GM21390 (cell line): ENCODE measurements around the gene TRPV2.

ENCODE experiments used
- ATAC-seq: cut with Tn5 transposase; IDR thresholded peaks from one replicate; pipeline ENCODE4 v1.9.1; 2021; ENCODE audit not compliant: unreplicated experiment

TRPV2 gene

DNA sequence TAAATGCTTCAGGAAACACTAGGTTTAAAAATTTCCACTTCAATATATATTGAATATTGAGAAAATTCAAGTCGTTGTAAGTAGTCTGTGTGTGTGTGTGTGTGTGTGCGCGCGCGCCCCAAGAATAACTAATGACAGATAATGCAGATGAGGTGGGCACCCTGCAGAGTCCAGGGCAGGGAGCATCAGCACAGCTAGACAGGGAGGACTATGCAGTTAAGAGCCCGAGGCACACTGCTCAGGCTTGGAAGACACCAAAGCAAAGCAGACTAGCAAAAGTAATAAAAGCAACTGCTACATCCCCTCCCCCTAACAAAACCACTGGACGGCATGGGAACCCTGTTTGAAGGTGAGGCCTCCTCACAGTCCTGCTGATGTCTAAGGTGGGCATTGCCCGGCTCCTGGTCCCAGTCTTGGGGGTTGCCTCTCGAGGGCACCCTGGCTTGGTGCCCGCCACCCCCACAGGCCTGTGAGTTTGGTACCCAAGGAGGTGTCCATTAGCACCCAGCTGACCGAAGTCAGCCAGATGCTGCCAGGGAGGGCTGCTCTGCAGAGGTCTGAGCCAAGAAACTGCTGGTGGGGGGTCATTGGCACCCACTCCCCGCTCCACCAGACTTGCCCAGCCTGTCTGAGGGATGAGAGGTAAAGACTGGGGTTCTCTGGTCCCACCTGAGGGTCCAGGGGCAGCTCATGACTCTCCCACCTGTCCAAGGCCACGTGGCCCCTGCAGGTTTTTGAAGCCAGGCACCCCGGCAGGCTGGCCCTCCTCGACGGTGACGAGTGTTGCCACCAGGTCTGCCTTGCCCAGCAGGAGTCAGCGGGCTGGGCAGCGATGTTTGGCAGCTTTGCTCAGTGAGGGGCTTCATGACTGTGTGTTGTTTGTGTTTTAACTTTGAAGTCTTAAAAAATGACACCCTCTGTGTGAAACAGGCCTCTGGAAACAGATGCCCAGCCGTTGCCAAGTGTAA is 58.0 kb downstream of the TRPV2 start:
- ATAC-seq, result no peak

GRCh38 chr17:16474012-16474725 is 58.8 kb downstream of the TRPV2 start:
- ATAC-seq, result no peak

- no peak for ATAC-seq
Observed at GRCh38 chr17:16475179-16475704, 59.9 kb downstream of the TRPV2 start.

GRCh38 chr17:16477255-16477654 is 61.9 kb downstream of the TRPV2 start:
- no peak for ATAC-seq

- no peak for ATAC-seq
Observed at GRCh38 chr17:16477666-16478065, 62.3 kb downstream of the TRPV2 start.

DNA sequence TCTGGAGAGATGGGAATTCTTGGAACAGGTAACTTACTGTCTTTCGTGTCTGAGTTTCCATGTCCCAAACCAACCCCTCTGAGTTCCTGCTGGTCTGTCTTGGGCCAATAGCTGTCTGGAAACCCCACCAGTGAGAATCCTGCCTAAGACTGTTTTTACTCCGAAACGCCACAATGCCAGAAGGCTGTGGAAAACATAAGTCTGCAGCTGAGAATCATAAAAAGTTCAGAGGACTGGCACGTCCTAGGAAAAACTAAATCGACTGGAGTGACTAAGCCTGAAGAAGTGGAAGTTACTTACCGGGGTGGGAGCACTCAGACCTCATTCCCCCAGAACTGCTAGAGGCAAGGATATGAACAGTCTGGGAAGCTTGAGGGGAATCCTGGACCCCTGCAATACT is 63.3 kb downstream of the TRPV2 start:
- ATAC-seq, result no peak

- ATAC-seq, result no peak
Observed at GRCh38 chr17:16479264-16479663, 63.9 kb downstream of the TRPV2 start.

- ATAC-seq, result no peak
Observed at GRCh38 chr17:16480995-16481394, 65.6 kb downstream of the TRPV2 start.

GRCh38 chr17:16482253-16482652 is 66.9 kb downstream of the TRPV2 start:
- ATAC-seq, result no peak

DNA sequence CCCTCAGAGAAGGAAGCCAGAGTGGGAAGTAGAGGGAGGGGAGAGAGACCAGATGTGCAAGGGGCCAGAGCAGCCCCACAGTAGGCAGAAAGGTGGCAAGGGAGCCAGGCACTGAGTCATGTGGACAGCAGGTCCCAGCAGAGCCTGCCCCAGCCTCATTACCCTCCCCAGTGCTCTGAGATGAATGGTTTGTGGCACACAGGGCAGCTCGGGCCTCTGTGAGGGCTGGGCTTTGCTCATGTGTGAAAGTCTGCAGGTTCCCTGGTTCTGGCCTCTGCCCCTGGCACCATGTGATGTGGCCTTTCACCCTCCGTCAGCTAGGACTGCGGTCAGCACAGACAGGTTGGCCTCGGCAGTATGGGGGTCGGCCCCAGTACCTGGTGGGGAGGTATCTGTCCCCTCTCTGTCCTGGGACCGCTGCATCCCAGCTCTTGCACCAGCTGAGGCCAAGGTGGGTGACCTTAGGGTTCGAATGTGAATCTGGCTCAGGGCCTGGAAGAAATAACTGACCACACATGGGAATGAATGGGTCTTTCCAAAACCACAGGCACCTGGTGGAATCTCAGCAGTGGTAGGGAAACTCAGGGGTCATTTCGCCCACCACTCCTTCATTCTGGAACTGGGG is 67.8 kb downstream of the TRPV2 start:
- no peak for ATAC-seq

GRCh38 chr17:16484445-16485175 is 69.2 kb downstream of the TRPV2 start:
- no peak for ATAC-seq
